ENCODE measurements around the gene RNASEH2A. TPM values are rescaled to one million over a fixed set of nuclear protein-coding genes. Genes with fewer than 3 reads are reported as not detected.

RNASEH2A gene
- total RNA-seq, 3 donors from 2014 or later (not counting 1 experiment from before 2014, with no cell fraction given) = 6.6 to 8.7 (median 7.4) TPM

DNA sequence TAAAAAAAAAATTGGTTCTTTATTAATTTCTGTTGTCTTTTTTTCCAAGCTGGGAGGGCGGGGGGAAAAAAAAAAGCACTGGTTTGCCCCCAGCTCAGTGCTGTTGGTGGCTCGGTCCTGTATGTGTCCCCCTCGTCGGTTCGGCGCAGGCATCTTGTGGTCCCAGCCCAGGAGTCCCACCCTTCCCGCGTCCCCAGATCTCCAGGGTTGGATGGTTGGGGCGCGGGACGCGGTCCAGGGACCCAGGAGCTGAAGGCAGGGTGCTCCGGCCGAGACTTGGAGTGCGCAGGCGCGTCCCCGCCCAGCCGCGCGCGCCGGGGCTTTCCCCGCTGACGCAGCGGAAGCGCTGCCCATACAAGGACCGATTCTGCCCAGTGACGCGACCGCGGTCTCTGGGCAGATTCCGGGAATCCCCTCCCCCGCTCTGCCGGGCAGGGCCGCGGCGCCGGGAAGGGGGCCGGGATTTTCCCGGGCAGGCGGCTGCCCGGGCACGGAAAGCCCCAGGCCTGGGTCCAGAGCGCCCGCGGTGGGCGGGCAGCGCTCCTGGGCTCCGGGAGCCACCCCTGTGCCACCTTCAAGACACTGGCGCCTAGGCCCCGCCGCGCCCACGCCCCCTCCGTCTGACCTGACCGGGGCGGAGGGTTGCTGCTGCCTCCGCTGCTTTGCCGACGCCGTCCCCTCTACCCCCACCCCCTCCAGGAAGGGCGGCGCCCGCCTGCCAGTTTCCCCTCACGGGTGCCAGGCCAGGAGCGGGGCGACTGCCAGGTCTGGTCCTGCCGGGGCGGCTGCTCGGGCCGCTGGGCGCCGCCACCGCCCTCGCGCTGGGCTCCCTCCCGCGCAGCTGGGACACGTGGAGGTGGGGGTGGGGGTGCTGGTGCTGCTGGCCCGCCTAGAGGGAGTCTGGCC lies 12.8 kb upstream of the RNASEH2A start:
- no peaks in the 10 kb centered on the region for H3K36me3 Mint-ChIP-seq
- peaks cover 44% of the 10 kb centered on the region for H3K4me1 ChIP-seq (ENCODE audit: control insufficient read depth, insufficient read depth, low read length)
- H3K4me3 Mint-ChIP-seq = peak overlapping the region; percentile 96

DNA sequence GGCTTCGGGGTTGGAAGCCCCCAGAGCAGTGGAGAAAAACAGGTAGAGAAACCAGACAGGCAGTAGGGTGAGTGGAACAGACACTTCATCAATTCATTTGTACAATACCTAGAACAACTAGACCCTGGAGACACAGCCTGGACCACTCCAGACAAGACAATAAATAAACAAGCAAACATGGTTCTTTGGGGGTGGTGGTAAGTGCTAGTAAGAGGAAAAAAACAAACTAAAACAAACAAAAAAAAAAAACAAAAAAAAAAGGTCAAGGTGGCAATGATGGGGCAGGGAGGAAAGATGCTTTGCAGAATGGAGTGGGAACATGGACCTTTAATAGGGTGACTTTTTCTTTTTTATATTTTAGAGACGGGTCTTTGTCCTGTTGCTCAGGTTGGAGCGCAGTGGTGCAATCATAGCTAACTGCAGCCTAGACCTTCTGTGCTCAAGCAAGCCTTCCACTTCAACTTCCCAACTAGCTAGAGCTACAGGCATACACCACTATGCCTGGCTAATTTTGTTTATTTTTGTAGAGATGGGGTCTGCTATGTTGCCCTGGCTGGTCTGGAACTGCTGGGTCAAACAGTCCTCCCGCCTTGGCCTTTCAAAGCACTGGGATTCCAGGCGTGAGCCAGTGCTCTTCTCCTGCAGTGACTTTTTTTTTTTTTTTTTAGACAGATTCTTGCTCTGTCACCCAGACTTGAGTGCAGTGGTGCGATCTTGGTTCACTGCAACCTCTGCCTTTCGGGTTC lies 12.0 kb upstream of the RNASEH2A start:
- H3K4me3 Mint-ChIP-seq = peak overlapping the region; percentile 75
- peaks cover 36% of the 10 kb centered on the region for H3K4me1 ChIP-seq (ENCODE audit: control insufficient read depth, insufficient read depth, low read length)
- no peaks in the 10 kb centered on the region for H3K36me3 Mint-ChIP-seq
- TF ChIP-seq, protein P1, sequence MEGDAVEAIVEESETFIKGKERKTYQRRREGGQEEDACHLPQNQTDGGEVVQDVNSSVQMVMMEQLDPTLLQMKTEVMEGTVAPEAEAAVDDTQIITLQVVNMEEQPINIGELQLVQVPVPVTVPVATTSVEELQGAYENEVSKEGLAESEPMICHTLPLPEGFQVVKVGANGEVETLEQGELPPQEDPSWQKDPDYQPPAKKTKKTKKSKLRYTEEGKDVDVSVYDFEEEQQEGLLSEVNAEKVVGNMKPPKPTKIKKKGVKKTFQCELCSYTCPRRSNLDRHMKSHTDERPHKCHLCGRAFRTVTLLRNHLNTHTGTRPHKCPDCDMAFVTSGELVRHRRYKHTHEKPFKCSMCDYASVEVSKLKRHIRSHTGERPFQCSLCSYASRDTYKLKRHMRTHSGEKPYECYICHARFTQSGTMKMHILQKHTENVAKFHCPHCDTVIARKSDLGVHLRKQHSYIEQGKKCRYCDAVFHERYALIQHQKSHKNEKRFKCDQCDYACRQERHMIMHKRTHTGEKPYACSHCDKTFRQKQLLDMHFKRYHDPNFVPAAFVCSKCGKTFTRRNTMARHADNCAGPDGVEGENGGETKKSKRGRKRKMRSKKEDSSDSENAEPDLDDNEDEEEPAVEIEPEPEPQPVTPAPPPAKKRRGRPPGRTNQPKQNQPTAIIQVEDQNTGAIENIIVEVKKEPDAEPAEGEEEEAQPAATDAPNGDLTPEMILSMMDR (IDR thresholded peaks at IDR 0.05) = no peak
- H3K9me3 Mint-ChIP-seq = no peaks in the 10 kb centered on the region
- no peaks in the 10 kb centered on the region for H3K36me3 ChIP-seq (ENCODE audit: control insufficient read depth, insufficient read depth, low read length)
- H3K9me3 ChIP-seq (ENCODE audit: control insufficient read depth, insufficient read depth, low read length) = no peaks in the 10 kb centered on the region
- WGBS (ENCODE audit: insufficient coverage) = 74% methylated on average over 7 of the region's 7 CpGs
- no peaks in the 10 kb centered on the region for H3K27me3 ChIP-seq (ENCODE audit: control insufficient read depth, insufficient read depth, low read length)
- peak overlapping the region; percentile 97 to 99 for H3K27ac Mint-ChIP-seq
- intact Hi-C loops (cut with micrococcal nuclease) = loop anchor here (5.0 to 10.0 kb wide), 4 partner anchors 72 to 360 kb away; partner anchors contain the start of genes CALR, IER2, STX10 and TNPO2
- DNase-seq (peak in 1 of 2 donors; percentile 62), ATAC-seq (no peak)
- peak overlapping the region; percentile 93 for H3K27ac ChIP-seq (ENCODE audit: low read length)
- peak overlapping the region; percentile 95 for H3K4me3 ChIP-seq (ENCODE audit: low read length)
- H3K27me3 Mint-ChIP-seq (ENCODE audit: low read depth in 2 of 2) = no peaks in the 10 kb centered on the region
- H3K4me1 Mint-ChIP-seq = peaks cover 32 to 38% of the 10 kb centered on the region in 2 donors

More for the DNA sequence above, 12.8 kb upstream of the RNASEH2A start:
- Mint-ChIP-seq H3K27ac (peak overlapping the region; percentile 97 to 99), H3K27me3 (ENCODE audit: low read depth in 2 of 2) (no peaks in the 10 kb centered on the region), H3K9me3 (no peaks in the 10 kb centered on the region), H3K4me1 (peaks cover 39 to 46% of the 10 kb centered on the region in 2 donors)
- no peaks in the 10 kb centered on the region for H3K27me3 ChIP-seq (ENCODE audit: control insufficient read depth, insufficient read depth, low read length)
- intact Hi-C loops (cut with micrococcal nuclease) = loop anchor here (2.0 to 10.0 kb wide), 5 partner anchors 57 to 361 kb away; partner anchors contain the start of genes CALR, GET3, IER2 and STX10
- H3K27ac ChIP-seq (ENCODE audit: low read length) = peak overlapping the region; percentile 93
- WGBS (ENCODE audit: insufficient coverage) = under 1% methylated on average over 81 of the region's 81 CpGs
- H3K4me3 ChIP-seq (ENCODE audit: low read length) = peak overlapping the region; percentile 95
- H3K9me3 ChIP-seq (ENCODE audit: control insufficient read depth, insufficient read depth, low read length) = no peaks in the 10 kb centered on the region
- ATAC-seq (peak; percentile 39 to 63 (median 52)), DNase-seq (peak; percentile 97 to 99)
- TF ChIP-seq, protein P1 (IDR thresholded peaks at IDR 0.05) = no peak
- no peaks in the 10 kb centered on the region for H3K36me3 ChIP-seq (ENCODE audit: control insufficient read depth, insufficient read depth, low read length)

DNA sequence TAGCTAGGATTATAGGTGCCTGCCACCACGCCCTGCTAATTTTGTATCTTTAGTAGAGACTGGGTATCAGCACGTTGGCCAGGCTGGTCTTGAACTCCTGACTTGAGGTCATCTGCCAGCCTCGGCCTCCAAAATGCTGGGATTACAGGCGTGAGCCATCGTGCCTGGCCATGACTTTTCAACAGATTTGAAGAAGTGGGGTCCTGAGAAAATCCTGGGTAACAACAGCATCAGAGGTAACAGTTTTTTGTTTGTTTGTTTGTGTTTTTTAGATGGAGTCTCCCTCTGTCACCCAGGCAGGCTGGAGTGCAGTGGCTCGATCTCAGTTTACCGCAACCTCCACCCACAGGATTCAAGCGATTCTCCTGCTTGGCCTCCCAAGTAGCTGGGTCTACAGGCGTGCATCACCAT lies 11.4 kb upstream of the RNASEH2A start:
- H3K4me3 Mint-ChIP-seq = peak overlapping the region; percentile 75
- TF ChIP-seq, protein P1 (IDR thresholded peaks at IDR 0.05) = no peak
- ATAC-seq = no peak
- Histone ChIP-seq H3K27me3 (ENCODE audit: control insufficient read depth, insufficient read depth, low read length) (no peaks in the 10 kb centered on the region), H3K9me3 (ENCODE audit: control insufficient read depth, insufficient read depth, low read length) (no peaks in the 10 kb centered on the region), H3K4me1 (ENCODE audit: control insufficient read depth, insufficient read depth, low read length) (peaks cover 35% of the 10 kb centered on the region), H3K4me3 (ENCODE audit: low read length) (no peak overlapping the region), H3K27ac (ENCODE audit: low read length) (no peak overlapping the region), H3K36me3 (ENCODE audit: control insufficient read depth, insufficient read depth, low read length) (no peaks in the 10 kb centered on the region)
- H3K27me3 Mint-ChIP-seq (ENCODE audit: low read depth in 2 of 2) = no peaks in the 10 kb centered on the region
- peaks cover 32 to 35% of the 10 kb centered on the region in 2 donors for H3K4me1 Mint-ChIP-seq
- no peaks in the 10 kb centered on the region for H3K36me3 Mint-ChIP-seq
- DNase-seq = peak in 1 of 2 donors; percentile 39
- intact Hi-C loops (cut with micrococcal nuclease) = loop anchor here (5.0 to 10.0 kb wide), 4 partner anchors 73 to 360 kb away; partner anchors contain the start of genes CALR, IER2, STX10 and TNPO2
- no peaks in the 10 kb centered on the region for H3K9me3 Mint-ChIP-seq
- H3K27ac Mint-ChIP-seq = peak overlapping the region; percentile 97 to 99
- 93% methylated on average over 9 of the region's 9 CpGs for WGBS (ENCODE audit: insufficient coverage)

All from natural killer cell (primary cell).